Osteoblast (primary cell): Measurements from ENCODE around the gene PCDH9. TPM values are rescaled to one million over a fixed set of nuclear protein-coding genes. Genes with fewer than 3 reads are reported as not detected.

ENCODE experiments used
- DNase-seq: peaks from one replicate; pipeline ENCODE4 v3.0.0; 2011; ENCODE audit warnings: low spot score, mixed read lengths; ENCODE audit not compliant: insufficient read length; ENCODE audit errors: missing footprints
- H2AFZ ChIP-seq: 2 replicates; pipeline ENCODE4 v1.6.0; 2011; ENCODE audit warnings: mild to moderate bottlenecking, low read length
- H3K27ac ChIP-seq: 2 replicates; pipeline ENCODE4 v1.5.1; 2011; ENCODE audit warnings: mild to moderate bottlenecking, low read depth, low read length, moderate library complexity
- H3K27me3 ChIP-seq: 2 replicates; pipeline ENCODE4 v1.6.0; 2012; ENCODE audit warnings: mild to moderate bottlenecking, control low read depth, inconsistent platforms, low read length, moderate library complexity; ENCODE audit not compliant: insufficient read depth
- H3K36me3 ChIP-seq: 2 replicates; pipeline ENCODE4 v1.5.1; 2011; ENCODE audit warnings: mild to moderate bottlenecking, low read length, control low read depth, moderate library complexity; ENCODE audit not compliant: insufficient read depth
- H3K4me1 ChIP-seq: 2 replicates; pipeline ENCODE4 v1.5.1; 2011; ENCODE audit warnings: mild to moderate bottlenecking, low read length, control low read depth, moderate library complexity; ENCODE audit not compliant: insufficient read depth
- H3K4me2 ChIP-seq: 2 replicates; pipeline ENCODE4 v1.6.0; 2011; ENCODE audit warnings: mild to moderate bottlenecking, low read length; ENCODE audit not compliant: insufficient read depth
- H3K4me3 ChIP-seq: fragments of 200-600 bp; sonication (generic); 3 replicates; pipeline ENCODE4 v1.5.1; 2012; ENCODE audit warnings: mild to moderate bottlenecking, low read length, inconsistent platforms; ENCODE audit not compliant: insufficient read depth
- H3K79me2 ChIP-seq: 2 replicates; pipeline ENCODE4 v1.6.0; 2012; ENCODE audit warnings: mild to moderate bottlenecking, low read length, control low read depth, inconsistent platforms; ENCODE audit not compliant: insufficient read depth
- H3K9me3 ChIP-seq: 2 replicates; pipeline ENCODE4 v1.5.1; 2011; ENCODE audit warnings: low read depth, low read length, control low read depth
- H4K20me1 ChIP-seq: 2 replicates; pipeline ENCODE4 v1.6.0; 2012; ENCODE audit warnings: mild to moderate bottlenecking, low read length, control low read depth; ENCODE audit not compliant: insufficient read depth
- total RNA-seq: library from RNA; depleted of rRNA; stranded (reverse); fragments of >200 nt; gene quantifications from 2 replicates; pipeline ENCODE4 v1.2.3, GENCODE V29; 2012
- TF ChIP-seq, protein P1 (sequence below): IDR thresholded peaks from 2 replicates; pipeline ENCODE4 v1.5.1; 2011; ENCODE audit warnings: mild to moderate bottlenecking, low read depth, low read length, moderate library complexity; ENCODE audit errors: extremely low read depth

Gene PCDH9
- total RNA-seq, 1 donor, result 1.1 TPM

DNA sequence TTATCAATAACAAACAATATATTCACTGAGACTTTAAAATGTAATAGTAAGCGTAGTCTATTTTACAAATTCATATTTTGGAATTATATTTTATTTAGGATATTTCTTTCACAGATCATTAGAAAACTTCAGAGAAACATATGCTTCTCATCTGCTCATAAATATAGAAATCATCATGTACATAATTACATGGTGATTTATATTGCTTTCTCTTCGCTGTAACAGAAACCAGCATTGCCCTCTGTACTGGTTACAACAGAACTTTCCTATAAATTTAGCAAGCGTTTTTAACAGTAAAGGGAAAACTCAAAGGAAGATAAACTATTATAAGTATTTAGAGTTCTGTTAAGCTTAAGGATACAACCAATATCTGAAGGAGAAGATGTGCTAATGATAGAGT, 672.8 kb downstream of the PCDH9 start:
- H3K4me1 ChIP-seq, result peaks cover 8% of the 10 kb centered on the region
- H4K20me1 ChIP-seq, result no peaks in the 10 kb centered on the region
- H3K27me3 ChIP-seq, result no peaks in the 10 kb centered on the region
- no peak overlapping the region for H3K4me3 ChIP-seq
- DNase-seq, result no peak
- no peak overlapping the region for H2AFZ ChIP-seq
- H3K36me3 ChIP-seq, result no peaks in the 10 kb centered on the region
- H3K4me2 ChIP-seq, result no peak overlapping the region
- no peak overlapping the region for H3K27ac ChIP-seq
- H3K9me3 ChIP-seq, result no peaks in the 10 kb centered on the region
- H3K79me2 ChIP-seq, result no peaks in the 10 kb centered on the region
- TF ChIP-seq, protein P1, sequence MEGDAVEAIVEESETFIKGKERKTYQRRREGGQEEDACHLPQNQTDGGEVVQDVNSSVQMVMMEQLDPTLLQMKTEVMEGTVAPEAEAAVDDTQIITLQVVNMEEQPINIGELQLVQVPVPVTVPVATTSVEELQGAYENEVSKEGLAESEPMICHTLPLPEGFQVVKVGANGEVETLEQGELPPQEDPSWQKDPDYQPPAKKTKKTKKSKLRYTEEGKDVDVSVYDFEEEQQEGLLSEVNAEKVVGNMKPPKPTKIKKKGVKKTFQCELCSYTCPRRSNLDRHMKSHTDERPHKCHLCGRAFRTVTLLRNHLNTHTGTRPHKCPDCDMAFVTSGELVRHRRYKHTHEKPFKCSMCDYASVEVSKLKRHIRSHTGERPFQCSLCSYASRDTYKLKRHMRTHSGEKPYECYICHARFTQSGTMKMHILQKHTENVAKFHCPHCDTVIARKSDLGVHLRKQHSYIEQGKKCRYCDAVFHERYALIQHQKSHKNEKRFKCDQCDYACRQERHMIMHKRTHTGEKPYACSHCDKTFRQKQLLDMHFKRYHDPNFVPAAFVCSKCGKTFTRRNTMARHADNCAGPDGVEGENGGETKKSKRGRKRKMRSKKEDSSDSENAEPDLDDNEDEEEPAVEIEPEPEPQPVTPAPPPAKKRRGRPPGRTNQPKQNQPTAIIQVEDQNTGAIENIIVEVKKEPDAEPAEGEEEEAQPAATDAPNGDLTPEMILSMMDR, result no peak

DNA sequence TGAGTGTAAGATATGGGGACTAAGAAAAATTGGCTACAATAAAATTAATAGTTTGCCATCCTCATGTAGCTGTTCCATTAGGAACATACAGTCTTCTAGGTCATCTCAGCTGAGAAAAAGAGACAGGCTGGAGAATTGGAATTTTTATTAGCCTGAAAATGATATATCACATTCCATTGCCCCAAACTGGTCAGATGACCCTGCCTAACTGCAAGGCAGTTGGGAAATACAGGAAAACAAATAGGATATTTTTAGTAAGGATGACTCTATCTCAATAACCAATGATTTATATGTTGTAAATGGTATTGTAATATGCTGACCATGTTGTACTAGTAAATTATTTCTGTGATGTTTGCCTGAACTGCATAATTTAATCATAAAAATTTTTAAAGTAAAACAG, 673.8 kb downstream of the PCDH9 start:
- DNase-seq, result no peak
- no peaks in the 10 kb centered on the region for H4K20me1 ChIP-seq

DNA sequence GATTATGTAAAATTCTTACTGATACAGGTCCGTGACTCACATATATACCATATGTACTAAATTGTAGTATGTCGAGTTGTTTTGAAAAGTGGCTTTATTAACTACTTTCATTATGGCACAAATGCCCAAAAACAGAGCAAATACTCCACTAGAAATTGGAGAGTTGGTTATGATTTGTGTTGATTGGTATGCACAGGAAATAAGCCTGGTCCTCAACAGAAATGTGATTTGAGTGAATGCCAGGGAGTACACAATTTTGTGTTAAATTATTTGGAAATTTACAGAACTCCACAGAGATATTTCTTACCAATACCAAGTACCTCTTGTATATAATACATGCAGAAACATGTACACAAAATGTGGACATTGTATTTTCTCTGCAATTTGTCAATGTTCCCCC, 676.7 kb downstream of the PCDH9 start:
- DNase-seq, result no peak
- Histone ChIP-seq H3K9me3 (no peaks in the 10 kb centered on the region), H2AFZ (no peak overlapping the region), H3K27ac (no peak overlapping the region), H3K4me3 (no peak overlapping the region), H3K79me2 (no peaks in the 10 kb centered on the region), H3K4me1 (peaks cover 8% of the 10 kb centered on the region), H3K36me3 (no peaks in the 10 kb centered on the region), H3K4me2 (no peak overlapping the region), H3K27me3 (no peaks in the 10 kb centered on the region), H4K20me1 (no peaks in the 10 kb centered on the region)
- TF ChIP-seq, protein P1, result no peak

More for the DNA sequence above, 673.8 kb downstream of the PCDH9 start:
- Histone ChIP-seq H3K4me2 (peak overlapping the region; percentile 13), H3K4me3 (no peak overlapping the region), H3K9me3 (no peaks in the 10 kb centered on the region), H3K4me1 (peaks cover 8% of the 10 kb centered on the region), H3K27ac (no peak overlapping the region), H3K27me3 (no peaks in the 10 kb centered on the region), H3K79me2 (no peaks in the 10 kb centered on the region), H3K36me3 (no peaks in the 10 kb centered on the region), H2AFZ (no peak overlapping the region)
- TF ChIP-seq, protein P1, result no peak

DNA sequence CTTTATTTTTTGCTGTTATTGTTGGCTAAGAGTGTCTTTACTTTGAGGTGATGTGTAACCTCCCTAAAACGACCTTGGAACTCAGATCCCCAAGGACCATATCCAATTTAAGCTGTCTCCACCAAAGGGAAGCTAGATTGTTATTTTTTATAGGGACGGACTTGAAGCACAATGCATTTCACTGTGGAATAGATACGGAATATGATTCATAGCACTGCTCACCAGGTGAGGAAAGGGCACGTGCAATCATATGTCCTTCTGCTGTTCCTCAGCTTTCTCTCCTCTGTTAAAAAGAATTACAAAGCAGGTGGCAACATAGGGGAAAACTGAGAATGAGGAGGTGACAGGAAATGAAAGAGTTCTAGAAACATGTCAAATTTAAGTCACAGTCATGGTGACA, 679.0 kb downstream of the PCDH9 start:
- no peak overlapping the region for H3K4me3 ChIP-seq
- TF ChIP-seq, protein P1, result no peak
- peaks cover 3% of the 10 kb centered on the region for H3K4me1 ChIP-seq
- no peaks in the 10 kb centered on the region for H3K36me3 ChIP-seq
- H2AFZ ChIP-seq, result peak overlapping the region; percentile 19
- no peak overlapping the region for H3K4me2 ChIP-seq
- H3K79me2 ChIP-seq, result no peaks in the 10 kb centered on the region
- H4K20me1 ChIP-seq, result no peaks in the 10 kb centered on the region
- H3K27ac ChIP-seq, result no peak overlapping the region
- H3K9me3 ChIP-seq, result no peaks in the 10 kb centered on the region
- no peaks in the 10 kb centered on the region for H3K27me3 ChIP-seq
- no peak for DNase-seq
